Naive thymus-derived CD4-positive, alpha-beta T cell (primary cell): Measurements from ENCODE around the gene CD247. TPM values are rescaled to one million over a fixed set of nuclear protein-coding genes. Genes with fewer than 3 reads are reported as not detected.

Experiments used
- ATAC-seq: fragments of 150-1000 bp; cut with Tn5 transposase; 2 replicates; pipeline ENCODE4 v1.10.0; 2021; ENCODE audit warnings: mild to moderate bottlenecking, moderate library complexity
- CTCF ChIA-PET: fragments of 350-600 bp; sonication (Branson Sonifier 250); formaldehyde crosslinking; loops from one replicate; lab custom pipeline; 2021; ENCODE audit warnings: antibody characterized with exemption; lab: Charles Lee
- POLR2A ChIA-PET: fragments of 350-600 bp; sonication (Branson Sonifier 250); formaldehyde crosslinking; loops from one replicate; lab custom pipeline; 2021; ENCODE audit warnings: antibody characterized with exemption, inconsistent platforms; lab: Charles Lee
- DNase-seq, 9 donors: peaks; one replicate each; pipeline versions ENCODE4 v3.0.0 to v3.0.0-alpha.2; 2020 to 2022; ENCODE audit warnings: mixed read lengths in 1 of 9
- H3K27ac ChIP-seq: one replicate; pipeline ENCODE4 v1.7.0; 2013; ENCODE audit warnings: mild to moderate bottlenecking, low read depth, low read length, moderate library complexity
- H3K27me3 ChIP-seq, 2 donors: one replicate each; pipeline ENCODE4 v1.7.0; 2013; ENCODE audit warnings: low read length in 2 of 2, mild to moderate bottlenecking in 2 of 2, moderate library complexity in 2 of 2; ENCODE audit not compliant: control insufficient read depth in 2 of 2, insufficient read depth in 2 of 2
- H3K36me3 ChIP-seq, 3 experiments: 1 replicate in 2 of 3; 2 replicates in 1 of 3; pipeline ENCODE4 v1.7.0; 2013; ENCODE audit warnings: low read length in 3 of 3, mild to moderate bottlenecking in 3 of 3, moderate library complexity in 1 of 3; ENCODE audit not compliant: insufficient read depth in 3 of 3, control insufficient read depth in 2 of 3
- H3K4me1 ChIP-seq, 2 donors: one replicate each; pipeline ENCODE4 v1.7.0; 2013; ENCODE audit warnings: low read length in 2 of 2, mild to moderate bottlenecking in 2 of 2, moderate library complexity in 1 of 2; ENCODE audit not compliant: control insufficient read depth in 2 of 2, insufficient read depth in 2 of 2
- H3K4me3 ChIP-seq: 2 replicates; pipeline ENCODE4 v1.7.0; 2013; ENCODE audit warnings: mild to moderate bottlenecking, low read length
- H3K9me3 ChIP-seq, 3 experiments: 1 replicate in 2 of 3; 2 replicates in 1 of 3; pipeline ENCODE4 v1.7.0; 2013; ENCODE audit warnings: low read length in 3 of 3; ENCODE audit not compliant: control insufficient read depth in 2 of 3
- H3K27ac Mint-ChIP-seq, 9 donors: one replicate each; pipeline ENCODE4 v1.8.0; 2020 to 2022; ENCODE audit warnings: mixed read lengths in 9 of 9, mild to moderate bottlenecking in 8 of 9, moderate library complexity in 5 of 9, inconsistent platforms in 2 of 9
- H3K27me3 Mint-ChIP-seq, 5 donors: one replicate each; pipeline ENCODE4 v1.8.0; 2021 to 2022; ENCODE audit warnings: mixed read lengths in 5 of 5, mild to moderate bottlenecking in 1 of 5
- H3K36me3 Mint-ChIP-seq, 5 donors: one replicate each; pipeline ENCODE4 v1.8.0; 2020 to 2022; ENCODE audit warnings: mixed read lengths in 5 of 5, mild to moderate bottlenecking in 3 of 5, inconsistent platforms in 1 of 5
- H3K4me1 Mint-ChIP-seq, 7 donors: one replicate each; pipeline ENCODE4 v1.8.0; 2020 to 2022; ENCODE audit warnings: mixed read lengths in 7 of 7, mild to moderate bottlenecking in 3 of 7, inconsistent platforms in 1 of 7
- H3K4me3 Mint-ChIP-seq, 10 donors: one replicate each; pipeline ENCODE4 v1.8.0; 2020 to 2022; ENCODE audit warnings: mild to moderate bottlenecking in 10 of 10, mixed read lengths in 10 of 10, moderate library complexity in 6 of 10, inconsistent platforms in 2 of 10
- H3K9me3 Mint-ChIP-seq, 11 donors: one replicate each; pipeline ENCODE4 v1.8.0; 2020 to 2022; ENCODE audit warnings: mixed read lengths in 11 of 11, mild to moderate bottlenecking in 4 of 11, inconsistent platforms in 1 of 11, moderate library complexity in 1 of 11
- intact Hi-C, 2 donors: fragments of 100-400 bp; cut with micrococcal nuclease; formaldehyde crosslinking; loops; one replicate each; pipeline ENCODE4 v1.15.1; 2023
- polyA plus RNA-seq, 2 donors: library from polyadenylated mRNA; unstranded; fragments of 300-500 nt; fragmentation: Illumina TruSeq; gene quantifications; one replicate each; pipeline ENCODE4 v1.2.3, GENCODE V29; 2021
- total RNA-seq, 6 experiments: library from RNA in 5 of 6; stranded (reverse) in 5 of 6; gene quantifications; 1 replicate in 5 of 6; 2 replicates in 1 of 6; pipeline ENCODE4 v1.2.3 and lab custom pipeline; 2021 to 2026

CD247 gene
- total and polyA plus RNA-seq, 7 experiments from 2014 or later = 246 to 476 (median 352) TPM

DNA sequence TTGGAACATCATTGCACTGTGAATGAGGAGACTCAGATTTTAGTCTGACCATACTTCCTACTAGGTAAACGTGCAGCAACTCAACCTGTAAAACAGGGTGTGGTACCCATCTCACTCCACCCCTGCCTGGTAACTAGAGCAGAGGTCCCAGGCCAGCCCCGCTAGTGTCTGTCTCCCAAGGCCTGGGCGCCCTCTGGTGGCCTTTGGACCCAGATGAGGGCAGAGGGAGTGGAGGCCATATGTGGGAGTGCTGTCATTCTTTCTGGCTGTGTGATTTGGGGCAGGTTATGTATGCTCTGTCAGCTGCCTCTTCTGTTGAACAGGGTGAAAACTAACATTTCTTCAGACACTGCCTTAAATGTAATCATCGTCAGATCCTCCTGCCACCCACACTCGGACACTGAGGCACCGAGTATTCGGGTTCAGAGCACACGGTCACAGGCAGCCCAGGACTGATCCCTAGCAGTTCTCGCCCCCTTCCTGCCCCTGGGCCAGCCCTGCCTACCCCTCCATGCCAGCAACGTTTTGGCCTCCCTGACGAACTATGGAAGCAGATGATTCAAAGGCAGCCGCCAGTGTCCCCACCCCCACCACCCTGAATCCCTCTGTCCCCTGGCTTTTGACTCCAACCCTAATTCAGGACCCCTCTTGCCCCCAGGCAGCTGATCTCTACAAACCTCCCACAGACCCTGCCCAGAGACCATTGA lies 76.0 kb downstream of the CD247 start:
- Histone ChIP-seq H3K27me3 (no peaks in the 10 kb centered on the region), H3K27ac (peak overlapping the region; percentile 57), H3K9me3 (no peaks in the 10 kb centered on the region), H3K36me3 (peaks cover 5 to 51% (median 18%) of the 10 kb centered on the region in 3 experiments), H3K4me3 (no peak overlapping the region), H3K4me1 (peaks cover 59 to 85% of the 10 kb centered on the region in 2 donors)
- Mint-ChIP-seq H3K27me3 (no peaks in the 10 kb centered on the region), H3K27ac (peak overlapping the region; percentile 71 to 96 (median 92)), H3K4me3 (peak overlapping the region; percentile 17 to 75 (median 52)), H3K4me1 (peaks cover 51 to 99% (median 88%) of the 10 kb centered on the region in 7 donors), H3K9me3 (no peaks in the 10 kb centered on the region), H3K36me3 (peaks cover 6 to 29% (median 24%) of the 10 kb centered on the region in 5 donors)
- intact Hi-C loops = loop anchor here (1.0 to 5.0 kb wide), 11 partner anchors 9 to 376 kb away; partner anchors contain the start of gene CD247 (in 2 of the 2)
- ChIA-PET CTCF (interaction anchor here (0.6 to 4.8 kb wide), 15 partner anchors 12 to 531 kb away, joined by 3 to 30 read pairs (median 4); no protein-coding TSS in a partner anchor), POLR2A (interaction anchor here (0.6 to 11.9 kb wide), 13 partner anchors 12 to 239 kb away, joined by 3 to 281 read pairs (median 3); partner anchors contain the start of genes CD247 and POU2F1)
- ATAC-seq = peak; percentile 90
- peak; percentile 79 to 89 (median 87) for DNase-seq

DNA sequence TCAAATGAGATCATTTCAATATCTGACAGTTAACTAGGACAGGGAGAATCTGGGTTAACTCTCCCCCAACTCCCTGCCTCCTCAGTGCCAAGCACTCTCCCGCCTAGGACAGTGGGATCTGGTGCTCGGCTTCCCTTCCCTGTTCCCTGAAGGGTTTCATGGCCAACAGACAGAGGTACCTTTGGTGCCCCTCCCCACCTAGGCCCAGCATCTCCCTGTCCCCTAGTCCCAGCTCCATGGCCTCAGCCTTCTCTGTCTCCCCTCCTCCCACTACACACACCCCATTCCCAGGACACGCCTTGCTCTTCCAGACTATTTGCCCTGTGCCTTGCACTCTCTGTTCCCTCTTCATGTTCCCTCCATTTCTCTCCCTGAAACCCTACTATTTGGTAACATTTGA lies 77.1 kb downstream of the CD247 start:
- Histone ChIP-seq H3K4me1 (peaks cover 51 to 79% of the 10 kb centered on the region in 2 donors), H3K27me3 (no peaks in the 10 kb centered on the region), H3K4me3 (no peak overlapping the region), H3K27ac (peak overlapping the region; percentile 57), H3K36me3 (peaks cover 15 to 62% (median 18%) of the 10 kb centered on the region in 3 experiments), H3K9me3 (no peaks in the 10 kb centered on the region)
- H3K36me3 Mint-ChIP-seq = peaks cover 11 to 34% (median 27%) of the 10 kb centered on the region in 5 donors
- no peaks in the 10 kb centered on the region for H3K27me3 Mint-ChIP-seq
- ATAC-seq (no peak), DNase-seq (no peak)
- peak overlapping the region; percentile 7 to 96 (median 92) for H3K27ac Mint-ChIP-seq
- intact Hi-C loops = loop anchor here in 1 of 2 donors (5.0 kb wide), 1 partner anchor 374 kb away; no protein-coding TSS in a partner anchor
- peaks cover 55 to 99% (median 88%) of the 10 kb centered on the region in 7 donors for H3K4me1 Mint-ChIP-seq
- ChIA-PET CTCF (interaction anchor here (0.5 to 4.8 kb wide), 17 partner anchors 11 to 530 kb away, joined by 3 to 30 read pairs (median 4); partner anchors contain the start of gene CD247), POLR2A (interaction anchor here (0.8 to 11.9 kb wide), 12 partner anchors 8 to 220 kb away, joined by 3 to 281 read pairs (median 3); partner anchors contain the start of genes CD247 and POU2F1)
- peak overlapping the region in 4 of 10 donors; percentile 4 to 25 (median 14) for H3K4me3 Mint-ChIP-seq
- no peaks in the 10 kb centered on the region for H3K9me3 Mint-ChIP-seq

DNA sequence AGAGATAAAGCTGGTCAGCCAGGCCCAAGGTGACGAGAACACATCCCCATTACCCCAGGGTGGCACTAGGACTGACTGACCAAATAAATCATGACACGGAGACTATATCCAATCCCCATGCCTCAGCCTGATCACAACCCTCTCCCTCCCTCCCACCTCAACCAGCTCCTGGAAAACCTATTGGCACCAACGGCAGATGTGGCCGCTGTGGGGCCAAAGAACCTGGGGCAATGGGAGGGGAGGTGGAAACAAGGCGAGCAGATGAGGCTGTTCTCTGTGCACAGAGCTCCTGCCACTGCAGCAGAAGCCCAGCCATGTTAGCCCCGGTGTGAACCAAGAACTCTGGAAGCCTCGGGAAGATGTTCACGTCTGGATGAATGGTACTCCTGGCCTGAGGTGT lies 77.6 kb downstream of the CD247 start:
- H3K27me3 ChIP-seq = no peaks in the 10 kb centered on the region
- ChIA-PET CTCF (interaction anchor here (0.5 to 4.8 kb wide), 14 partner anchors 10 to 179 kb away, joined by 3 to 30 read pairs (median 4); partner anchors contain the start of gene CD247), POLR2A (interaction anchor here (0.8 to 11.9 kb wide), 12 partner anchors 9 to 93 kb away, joined by 3 to 281 read pairs (median 3); partner anchors contain the start of gene CD247)
- no peak overlapping the region for H3K4me3 ChIP-seq
- ATAC-seq (no peak), DNase-seq (no peak)
- H3K27ac ChIP-seq = peak overlapping the region; percentile 57
- peaks cover 51 to 79% of the 10 kb centered on the region in 2 donors for H3K4me1 ChIP-seq
- Mint-ChIP-seq H3K27me3 (no peaks in the 10 kb centered on the region), H3K9me3 (no peaks in the 10 kb centered on the region), H3K4me1 (peaks cover 56 to 99% (median 88%) of the 10 kb centered on the region in 7 donors), H3K27ac (peak overlapping the region; percentile 24 to 96 (median 92)), H3K4me3 (peak overlapping the region in 3 of 10 donors; percentile 62 to 86 (median 79)), H3K36me3 (peaks cover 11 to 37% (median 30%) of the 10 kb centered on the region in 5 donors)
- H3K36me3 ChIP-seq = peaks cover 18 to 67% (median 20%) of the 10 kb centered on the region in 3 experiments
- H3K9me3 ChIP-seq = no peaks in the 10 kb centered on the region
- intact Hi-C loops = loop anchor here in 1 of 2 donors (5.0 kb wide), 1 partner anchor 373 kb away; no protein-coding TSS in a partner anchor

DNA sequence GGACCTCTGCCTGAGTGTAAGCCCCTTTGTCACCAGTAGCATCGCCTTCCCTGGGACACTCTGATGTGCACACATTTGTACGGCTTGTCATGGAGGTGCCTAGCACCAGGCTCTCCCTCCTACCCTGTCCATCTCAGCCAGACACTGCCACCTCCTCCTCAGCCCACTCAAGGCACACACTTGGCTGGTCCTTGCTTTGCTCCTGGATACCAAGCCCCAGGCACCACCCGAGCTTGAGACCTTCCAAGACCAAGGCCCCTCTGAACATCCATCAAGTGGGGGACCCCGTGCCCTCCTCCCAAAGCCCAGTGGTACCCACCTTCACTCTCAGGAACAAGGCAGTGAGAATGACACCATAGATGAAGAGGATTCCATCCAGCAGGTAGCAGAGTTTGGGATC lies 78.0 kb downstream of the CD247 start:
- Mint-ChIP-seq H3K4me3 (peak overlapping the region in 9 of 10 donors; percentile 20 to 86 (median 69)), H3K27me3 (no peaks in the 10 kb centered on the region), H3K27ac (peak overlapping the region; percentile 24 to 96 (median 92)), H3K9me3 (no peaks in the 10 kb centered on the region), H3K36me3 (peaks cover 11 to 37% (median 33%) of the 10 kb centered on the region in 5 donors), H3K4me1 (peaks cover 56 to 98% (median 88%) of the 10 kb centered on the region in 7 donors)
- Histone ChIP-seq H3K36me3 (peaks cover 18 to 71% (median 24%) of the 10 kb centered on the region in 3 experiments), H3K27ac (peak overlapping the region; percentile 57), H3K27me3 (no peaks in the 10 kb centered on the region), H3K4me1 (peaks cover 47 to 78% of the 10 kb centered on the region in 2 donors), H3K9me3 (no peaks in the 10 kb centered on the region), H3K4me3 (no peak overlapping the region)
- ATAC-seq (no peak), DNase-seq (no peak)
- intact Hi-C loops = loop anchor here in 1 of 2 donors (5.0 kb wide), 1 partner anchor 373 kb away; no protein-coding TSS in a partner anchor
- ChIA-PET CTCF (interaction anchor here (1.1 to 4.8 kb wide), 10 partner anchors 7 to 179 kb away, joined by 3 to 30 read pairs (median 7); partner anchors contain the start of gene CD247), POLR2A (interaction anchor here (0.6 to 11.9 kb wide), 10 partner anchors 9 to 105 kb away, joined by 3 to 281 read pairs (median 4); partner anchors contain the start of gene CD247)

DNA sequence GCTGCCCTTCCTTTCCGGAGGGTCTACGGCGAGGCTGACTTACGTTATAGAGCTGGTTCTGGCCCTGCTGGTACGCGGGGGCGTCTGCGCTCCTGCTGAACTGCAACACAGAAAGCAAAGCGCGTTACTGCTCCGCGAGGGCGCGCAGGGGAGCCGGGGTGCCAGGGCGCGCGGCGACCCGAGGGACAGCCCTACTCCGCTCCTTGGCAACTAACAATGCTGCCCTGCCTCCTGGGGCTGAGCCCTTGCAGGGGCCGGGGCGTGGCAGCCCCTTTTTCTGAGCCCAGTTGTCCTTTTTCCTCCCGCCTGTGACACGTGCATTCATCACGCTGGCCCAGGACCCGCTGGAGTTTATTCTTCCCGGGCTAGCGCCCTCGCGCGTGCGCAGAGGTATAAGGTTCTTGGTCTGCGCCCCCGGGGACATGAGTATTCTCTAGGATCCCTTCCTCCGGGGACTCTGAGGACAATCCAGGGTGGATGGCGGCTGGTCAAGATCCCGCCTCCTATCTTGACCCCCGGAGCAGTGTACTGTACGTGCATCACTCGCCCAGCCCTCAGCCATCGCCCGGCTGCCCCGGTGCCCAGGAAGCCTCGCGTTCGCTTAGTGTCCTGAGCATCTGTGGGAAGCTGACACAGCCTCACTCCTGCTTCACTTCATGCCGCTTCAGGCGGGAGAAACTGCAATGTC lies 78.9 kb downstream of the CD247 start:
- H3K4me1 Mint-ChIP-seq = peaks cover 54 to 92% (median 90%) of the 10 kb centered on the region in 7 donors
- peaks cover 45 to 77% of the 10 kb centered on the region in 2 donors for H3K4me1 ChIP-seq
- no peak overlapping the region for H3K4me3 ChIP-seq
- peak overlapping the region in 9 of 10 donors; percentile 50 to 86 (median 78) for H3K4me3 Mint-ChIP-seq
- POLR2A ChIA-PET = interaction anchor here (0.5 to 11.9 kb wide), 14 partner anchors 8 to 79 kb away, joined by 3 to 281 read pairs (median 6); partner anchors contain the start of gene CD247
- intact Hi-C loops = loop anchor here in 1 of 2 donors (1.0 kb wide), 1 partner anchor 8 kb away; no protein-coding TSS in a partner anchor
- H3K9me3 Mint-ChIP-seq = no peaks in the 10 kb centered on the region
- H3K27me3 ChIP-seq = no peaks in the 10 kb centered on the region
- H3K27ac Mint-ChIP-seq = peak overlapping the region; percentile 66 to 96 (median 92)
- CTCF ChIA-PET = interaction anchor here (1.1 to 4.8 kb wide), 9 partner anchors 8 to 178 kb away, joined by 3 to 30 read pairs (median 5); partner anchors contain the start of gene CD247
- peaks cover 18 to 78% (median 25%) of the 10 kb centered on the region in 3 experiments for H3K36me3 ChIP-seq
- H3K9me3 ChIP-seq = no peaks in the 10 kb centered on the region
- peaks cover 11 to 37% (median 34%) of the 10 kb centered on the region in 5 donors for H3K36me3 Mint-ChIP-seq
- peak overlapping the region; percentile 57 for H3K27ac ChIP-seq
- DNase-seq (peak in 6 of 9 donors; percentile 40 to 56 (median 50)), ATAC-seq (peak; percentile 30)
- H3K27me3 Mint-ChIP-seq = no peaks in the 10 kb centered on the region
